Measurements from ENCODE around the gene PARK7. TPM values are rescaled to one million over a fixed set of nuclear protein-coding genes. Genes with fewer than 3 reads are reported as not detected.
"Not testable (repeated sequence)": the region's sequence is repeated elsewhere in the genome, so short reads cannot be mapped to it uniquely, and the experiment has no call there.

The PARK7 gene
- total RNA-seq, 1 donor from 2014 or later, result 514 TPM

- Mint-ChIP-seq H3K27ac (peak overlapping the region; percentile 81), H3K36me3 (ENCODE audit: low read depth) (peaks cover 94% of the 10 kb centered on the region), H3K4me1 (ENCODE audit: low read depth) (peaks cover 53% of the 10 kb centered on the region), H3K9me3 (no peaks in the 10 kb centered on the region), H3K4me3 (ENCODE audit: low read depth) (peak overlapping the region; percentile 14), H3K27me3 (ENCODE audit: low read depth) (no peaks in the 10 kb centered on the region)
- intact Hi-C loops (cut with micrococcal nuclease), result loop anchor here (1.0 to 2.0 kb wide), 3 partner anchors 9 to 18 kb away; partner anchors contain the start of gene TNFRSF9
- DNase-seq (ENCODE audit: low spot score), result no peak
These were observed 30.7 kb upstream of the PARK7 start for GRCh38 chr1:7930645-7931445.

- peak overlapping the region; percentile 14 for H3K4me3 Mint-ChIP-seq (ENCODE audit: low read depth)
- no peaks in the 10 kb centered on the region for H3K9me3 Mint-ChIP-seq
- DNase-seq (ENCODE audit: low spot score), result no peak
- H3K4me1 Mint-ChIP-seq (ENCODE audit: low read depth), result peaks cover 53% of the 10 kb centered on the region
- intact Hi-C loops (cut with micrococcal nuclease), result loop anchor here (1.0 to 2.0 kb wide), 2 partner anchors 9 to 17 kb away; partner anchors contain the start of gene TNFRSF9
- no peaks in the 10 kb centered on the region for H3K27me3 Mint-ChIP-seq (ENCODE audit: low read depth)
- H3K36me3 Mint-ChIP-seq (ENCODE audit: low read depth), result peaks cover 94% of the 10 kb centered on the region
- peak overlapping the region; percentile 81 for H3K27ac Mint-ChIP-seq
These were observed 30.1 kb upstream of the PARK7 start for GRCh38 chr1:7931446-7931812.

GRCh38 chr1:7932524-7933138 lies 28.9 kb upstream of the PARK7 start:
- Mint-ChIP-seq H3K27ac (no peak overlapping the region), H3K4me1 (ENCODE audit: low read depth) (peaks cover 55% of the 10 kb centered on the region), H3K27me3 (ENCODE audit: low read depth) (no peaks in the 10 kb centered on the region), H3K9me3 (no peaks in the 10 kb centered on the region), H3K4me3 (ENCODE audit: low read depth) (no peak overlapping the region), H3K36me3 (ENCODE audit: low read depth) (peaks cover 93% of the 10 kb centered on the region)
- intact Hi-C loops (cut with micrococcal nuclease), result no loop called here
- no peak for DNase-seq (ENCODE audit: low spot score)

DNA sequence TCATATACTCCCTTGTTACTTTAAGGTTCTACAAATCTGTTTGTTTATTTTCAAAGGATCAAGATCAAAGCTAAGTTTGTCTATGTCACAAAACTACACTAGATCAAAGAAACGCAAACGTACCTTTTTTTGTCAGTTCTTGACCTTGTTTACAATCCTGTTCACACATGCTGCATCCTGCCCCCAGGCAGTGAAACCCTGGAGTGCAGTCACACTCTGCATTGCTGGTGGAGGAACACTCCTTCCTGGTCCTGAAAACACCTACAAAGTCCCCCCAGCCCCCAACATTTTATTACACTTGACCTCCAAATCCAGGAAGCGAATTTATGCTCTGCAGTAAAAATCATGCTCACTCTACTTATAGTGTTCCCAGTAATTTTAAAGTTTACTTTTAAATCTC lies 23.4 kb upstream of the PARK7 start:
- H3K4me3 Mint-ChIP-seq (ENCODE audit: low read depth), result peak overlapping the region; percentile 85
- DNase-seq (ENCODE audit: low spot score), result no peak
- no peak overlapping the region for H3K27ac Mint-ChIP-seq
- H3K4me1 Mint-ChIP-seq (ENCODE audit: low read depth), result peaks cover 59% of the 10 kb centered on the region
- no peaks in the 10 kb centered on the region for H3K9me3 Mint-ChIP-seq
- H3K27me3 Mint-ChIP-seq (ENCODE audit: low read depth), result no peaks in the 10 kb centered on the region
- peaks cover 69% of the 10 kb centered on the region for H3K36me3 Mint-ChIP-seq (ENCODE audit: low read depth)
- intact Hi-C loops (cut with micrococcal nuclease), result no loop called here

DNA sequence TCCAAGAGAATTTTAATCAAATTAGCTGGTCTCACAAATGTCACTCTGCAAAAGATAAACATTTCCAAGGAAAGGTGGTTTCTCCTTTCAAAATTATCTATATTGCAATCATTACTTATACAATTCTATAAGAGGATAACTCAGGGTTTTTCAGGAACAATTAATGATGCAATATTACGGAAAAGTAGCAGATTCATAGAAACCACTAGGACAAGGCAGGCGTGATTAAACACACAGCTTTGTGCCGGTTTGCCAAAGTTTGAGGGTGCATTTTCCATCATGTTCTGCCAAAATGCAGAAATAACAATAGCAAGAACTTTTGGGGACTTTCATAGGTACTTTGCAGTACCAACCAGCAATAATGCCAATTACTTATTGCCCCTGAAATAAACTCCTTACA lies 21.5 kb upstream of the PARK7 start:
- H3K27ac Mint-ChIP-seq, result no peak overlapping the region
- H3K27me3 Mint-ChIP-seq (ENCODE audit: low read depth), result no peaks in the 10 kb centered on the region
- intact Hi-C loops (cut with micrococcal nuclease), result loop anchor here (1.0 to 5.0 kb wide), 5 partner anchors 9 to 157 kb away; no protein-coding TSS in a partner anchor

GRCh38 chr1:7940745-7941436 lies 20.6 kb upstream of the PARK7 start, which contains the start of gene TNFRSF9:
TSS of gene TNFRSF9 (minus strand) at chr1:7940839. CDS start at chr1:7939994, 845 bp downstream.
- intact Hi-C loops (cut with micrococcal nuclease), result loop anchor here (1.0 to 5.0 kb wide), 5 partner anchors 8 to 156 kb away; no protein-coding TSS in a partner anchor
- Mint-ChIP-seq H3K27ac (peak within 1 kb of the TSS; percentile 91), H3K4me3 (ENCODE audit: low read depth) (peak within 1 kb of the TSS; percentile 85), H3K36me3 (ENCODE audit: low read depth) (peaks cover 42% of the 10 kb centered on the region), H3K27me3 (ENCODE audit: low read depth) (no peaks in the 10 kb centered on the region), H3K4me1 (ENCODE audit: low read depth) (peaks cover 63% of the 10 kb centered on the region), H3K9me3 (no peaks in the 10 kb centered on the region)
- DNase-seq (ENCODE audit: low spot score), result peak; percentile 43

More for the DNA sequence above, 21.5 kb upstream of the PARK7 start:
- Mint-ChIP-seq H3K9me3 (no peaks in the 10 kb centered on the region), H3K36me3 (ENCODE audit: low read depth) (peaks cover 50% of the 10 kb centered on the region), H3K4me1 (ENCODE audit: low read depth) (peaks cover 68% of the 10 kb centered on the region), H3K4me3 (ENCODE audit: low read depth) (peak overlapping the region; percentile 85)
- DNase-seq (ENCODE audit: low spot score), result no peak

- Mint-ChIP-seq H3K27ac (peak overlapping the region; percentile 91), H3K27me3 (ENCODE audit: low read depth) (no peaks in the 10 kb centered on the region), H3K4me3 (ENCODE audit: low read depth) (peak overlapping the region; percentile 85), H3K9me3 (no peaks in the 10 kb centered on the region), H3K4me1 (ENCODE audit: low read depth) (peaks cover 61% of the 10 kb centered on the region), H3K36me3 (ENCODE audit: low read depth) (peaks cover 37% of the 10 kb centered on the region)
- intact Hi-C loops (cut with micrococcal nuclease), result loop anchor here (2.0 to 5.0 kb wide), 3 partner anchors 13 to 156 kb away; no protein-coding TSS in a partner anchor
- DNase-seq (ENCODE audit: low spot score), result no peak
These were observed 20.1 kb upstream of the PARK7 start for GRCh38 chr1:7941437-7941793.

GRCh38 chr1:7942214-7942921 lies 19.1 kb upstream of the PARK7 start:
- Mint-ChIP-seq H3K36me3 (ENCODE audit: low read depth) (peaks cover 28% of the 10 kb centered on the region), H3K27ac (peak overlapping the region; percentile 91)

GRCh38 chr1:7943251-7943650 lies 18.3 kb upstream of the PARK7 start:
- H3K27me3 Mint-ChIP-seq (ENCODE audit: low read depth), result no peaks in the 10 kb centered on the region
- intact Hi-C loops (cut with micrococcal nuclease), result loop anchor here (5.0 kb wide), 2 partner anchors 41 to 154 kb away; no protein-coding TSS in a partner anchor
- peaks cover 21% of the 10 kb centered on the region for H3K36me3 Mint-ChIP-seq (ENCODE audit: low read depth)
- peak overlapping the region; percentile 77 for H3K27ac Mint-ChIP-seq
- DNase-seq (ENCODE audit: low spot score), result no peak
- H3K4me1 Mint-ChIP-seq (ENCODE audit: low read depth), result peaks cover 54% of the 10 kb centered on the region
- H3K9me3 Mint-ChIP-seq, result no peaks in the 10 kb centered on the region
- peak overlapping the region; percentile 60 for H3K4me3 Mint-ChIP-seq (ENCODE audit: low read depth)

More at GRCh38 chr1:7942214-7942921, 19.1 kb upstream of the PARK7 start:
- no peak for DNase-seq (ENCODE audit: low spot score)
- intact Hi-C loops (cut with micrococcal nuclease), result loop anchor here (5.0 kb wide), 2 partner anchors 40 to 155 kb away; no protein-coding TSS in a partner anchor
- H3K4me1 Mint-ChIP-seq (ENCODE audit: low read depth), result peaks cover 57% of the 10 kb centered on the region
- peak overlapping the region; percentile 77 for H3K4me3 Mint-ChIP-seq (ENCODE audit: low read depth)
- no peaks in the 10 kb centered on the region for H3K27me3 Mint-ChIP-seq (ENCODE audit: low read depth)
- no peaks in the 10 kb centered on the region for H3K9me3 Mint-ChIP-seq

DNA sequence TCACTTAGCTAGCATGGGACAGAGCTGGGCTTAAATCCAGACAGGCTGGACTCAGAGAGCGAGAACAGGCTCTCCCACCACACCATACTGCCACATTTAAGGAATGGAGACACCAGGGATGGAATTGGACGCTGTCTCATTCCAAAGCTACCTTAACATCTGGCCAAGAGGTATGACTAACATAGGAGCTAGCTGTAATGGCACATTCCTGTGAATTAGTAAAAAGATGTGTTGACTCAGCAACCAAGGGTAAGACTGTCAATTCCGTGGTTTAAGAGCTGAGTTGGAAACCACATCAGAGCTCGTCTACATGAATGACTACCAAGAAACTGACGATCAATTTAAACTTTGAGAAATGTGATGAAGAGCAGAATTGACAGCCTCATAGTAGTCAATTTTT lies 12.6 kb upstream of the PARK7 start:
- DNase-seq (ENCODE audit: low spot score), result peak; percentile 29
- Mint-ChIP-seq H3K9me3 (no peaks in the 10 kb centered on the region), H3K27me3 (ENCODE audit: low read depth) (no peaks in the 10 kb centered on the region), H3K4me1 (ENCODE audit: low read depth) (peaks cover 41% of the 10 kb centered on the region), H3K36me3 (ENCODE audit: low read depth) (no peaks in the 10 kb centered on the region), H3K4me3 (ENCODE audit: low read depth) (peak overlapping the region; percentile 27), H3K27ac (peak overlapping the region; percentile 71)
- intact Hi-C loops (cut with micrococcal nuclease), result loop anchor here (1.0 to 2.0 kb wide), 3 partner anchors 9 to 18 kb away; partner anchors contain the start of genes PARK7 and TNFRSF9

DNA sequence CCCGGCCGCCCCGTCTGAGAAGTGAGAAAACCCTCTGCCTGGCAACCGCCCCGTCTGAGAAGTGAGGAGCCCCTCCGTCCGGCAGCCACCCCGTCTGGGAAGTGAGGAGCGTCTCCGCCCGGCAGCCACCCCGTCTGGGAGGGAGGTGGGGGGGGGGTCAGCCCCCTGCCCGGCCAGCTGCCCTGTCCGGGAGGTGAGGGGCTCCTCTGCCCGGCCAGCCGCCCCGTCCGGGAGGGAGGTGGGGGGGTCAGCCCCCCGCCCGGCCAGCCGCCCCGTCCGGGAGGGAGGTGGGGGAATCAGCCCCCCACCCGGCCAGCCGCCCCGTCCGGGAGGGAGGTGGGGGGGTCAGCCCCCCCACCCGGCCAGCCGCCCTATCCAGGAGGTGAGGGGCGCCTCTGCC lies 8.7 kb upstream of the PARK7 start:
- H3K27ac Mint-ChIP-seq; DNase-seq (ENCODE audit: low spot score); H3K36me3 Mint-ChIP-seq (ENCODE audit: low read depth); intact Hi-C loops (cut with micrococcal nuclease); H3K27me3 Mint-ChIP-seq (ENCODE audit: low read depth); H3K9me3 Mint-ChIP-seq; H3K4me3 Mint-ChIP-seq (ENCODE audit: low read depth): not testable (repeated sequence)
- peaks cover 57% of the 10 kb centered on the region for H3K4me1 Mint-ChIP-seq (ENCODE audit: low read depth)

All from activated T-helper 2 cell treated with anti-CD3 and anti-CD28 coated beads, Interferon-gamma antibody, Interleukin-2, Interleukin-4, amounts not matched to agents 10 μg/mL and 5 μg/mL and 100 μg/mL, durations not matched to agents 14 hours and 24 hours and 36 hours (primary cell).